HG02759 (cell line): ENCODE data around the gene ARL5A.
A peak's percentile ranks its signal among the peaks of the same experiment; 100 is the strongest.
"Not testable (repeated sequence)": the region's sequence is repeated elsewhere in the genome, so short reads cannot be mapped to it uniquely, and the experiment has no call there.

ENCODE experiments used
- ATAC-seq: cut with Tn5 transposase; IDR thresholded peaks from one replicate; pipeline ENCODE4 v1.9.1; 2021; ENCODE audit warnings: mild to moderate bottlenecking, moderate library complexity; ENCODE audit not compliant: unreplicated experiment

Gene ARL5A

GRCh38 chr2:151828143-151828889 is at the start of gene ARL5A:
ARL5A (minus strand) TSS chr2:151828421; CDS start chr2:151828176, 245 bp downstream.
- ATAC-seq, result peak; percentile 96

- ATAC-seq, result not testable (repeated sequence)
Observed at GRCh38 chr2:151875631-151876030, 47.4 kb upstream of the ARL5A start.

DNA sequence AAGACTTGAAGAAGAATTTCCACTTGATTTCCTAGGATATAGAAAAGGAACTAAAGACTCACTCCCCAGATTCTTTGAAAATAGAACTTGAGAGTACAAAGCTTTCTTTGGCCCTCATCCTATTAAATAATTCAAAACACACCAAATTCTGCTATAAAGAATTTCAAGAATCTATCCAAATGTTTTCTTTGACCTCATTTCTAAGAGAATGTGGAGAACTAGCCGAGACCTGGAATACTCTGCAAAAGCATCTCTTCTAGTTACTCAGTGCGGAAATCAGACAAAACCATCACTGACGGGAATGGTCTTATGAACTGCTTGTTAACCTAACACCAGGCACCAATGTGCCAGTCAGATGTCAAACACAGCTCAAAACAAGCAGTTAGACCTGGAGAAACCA is 44.2 kb upstream of the ARL5A start:
- ATAC-seq, result no peak

GRCh38 chr2:151869291-151869690 is 41.1 kb upstream of the ARL5A start:
- no peak for ATAC-seq

DNA sequence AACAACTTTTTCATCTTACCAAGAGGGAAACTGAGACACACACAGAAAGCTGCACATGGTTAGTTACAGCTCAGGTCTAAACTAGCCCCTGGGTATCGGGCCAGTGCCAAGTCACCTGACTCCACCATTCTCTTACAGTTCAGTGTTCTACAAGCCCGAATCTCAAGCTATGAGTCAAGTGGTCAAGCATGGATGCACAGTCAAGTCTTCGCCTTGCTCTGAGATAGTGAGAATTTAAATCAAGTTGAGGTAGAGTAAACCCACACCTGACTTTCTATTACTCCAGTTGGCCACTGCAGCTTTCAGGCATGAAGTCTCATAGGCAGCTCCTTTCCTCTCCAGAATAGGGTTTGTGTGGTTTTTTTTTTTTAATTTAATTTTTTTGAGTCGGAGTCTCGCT is 34.5 kb upstream of the ARL5A start:
- ATAC-seq, result peak; percentile 99

- ATAC-seq, result no peak
Observed at GRCh38 chr2:151861174-151861573, 33.0 kb upstream of the ARL5A start.

GRCh38 chr2:151860613-151861146 is 32.5 kb upstream of the ARL5A start:
- ATAC-seq, result no peak

DNA sequence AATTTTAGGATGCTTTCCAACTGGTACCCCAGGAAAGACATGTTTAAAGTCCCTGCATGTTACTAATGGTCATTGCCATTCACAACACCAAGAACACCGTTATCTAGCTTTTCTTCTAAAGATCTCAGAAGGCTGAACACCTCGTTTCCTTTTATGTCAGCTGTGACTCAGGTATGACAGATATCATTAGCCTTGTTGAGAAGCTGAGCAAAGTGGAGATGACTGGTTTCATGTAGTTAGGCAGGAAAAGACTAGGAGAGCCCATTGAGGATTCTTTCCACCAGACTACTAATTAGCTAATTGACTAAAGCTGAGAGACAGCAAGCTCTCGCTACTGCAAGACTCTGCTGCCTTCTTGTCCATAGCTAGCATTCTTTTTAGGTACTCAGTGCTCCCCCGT is 32.0 kb upstream of the ARL5A start:
- ATAC-seq, result no peak

DNA sequence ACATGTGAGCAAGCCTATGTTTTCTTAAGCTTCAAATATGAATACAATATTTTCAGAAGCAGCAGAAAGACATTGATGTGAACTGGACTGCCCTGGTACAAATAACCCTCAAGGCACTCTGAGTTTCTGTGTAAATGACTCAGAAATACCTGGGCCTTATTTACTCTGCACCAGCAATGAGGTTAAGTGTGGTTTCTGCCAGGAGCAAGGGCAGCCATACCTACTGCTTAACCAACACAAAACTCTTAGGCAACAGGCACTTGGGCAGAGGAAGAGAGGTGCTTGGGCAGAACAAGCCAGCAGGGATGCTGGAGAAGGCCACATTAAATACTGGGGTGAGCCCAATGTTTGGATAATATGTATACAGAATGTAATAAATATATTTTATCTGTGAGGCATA is 29.4 kb upstream of the ARL5A start:
- ATAC-seq, result no peak

- ATAC-seq, result no peak
Observed at GRCh38 chr2:151855111-151855510, 26.9 kb upstream of the ARL5A start.

DNA sequence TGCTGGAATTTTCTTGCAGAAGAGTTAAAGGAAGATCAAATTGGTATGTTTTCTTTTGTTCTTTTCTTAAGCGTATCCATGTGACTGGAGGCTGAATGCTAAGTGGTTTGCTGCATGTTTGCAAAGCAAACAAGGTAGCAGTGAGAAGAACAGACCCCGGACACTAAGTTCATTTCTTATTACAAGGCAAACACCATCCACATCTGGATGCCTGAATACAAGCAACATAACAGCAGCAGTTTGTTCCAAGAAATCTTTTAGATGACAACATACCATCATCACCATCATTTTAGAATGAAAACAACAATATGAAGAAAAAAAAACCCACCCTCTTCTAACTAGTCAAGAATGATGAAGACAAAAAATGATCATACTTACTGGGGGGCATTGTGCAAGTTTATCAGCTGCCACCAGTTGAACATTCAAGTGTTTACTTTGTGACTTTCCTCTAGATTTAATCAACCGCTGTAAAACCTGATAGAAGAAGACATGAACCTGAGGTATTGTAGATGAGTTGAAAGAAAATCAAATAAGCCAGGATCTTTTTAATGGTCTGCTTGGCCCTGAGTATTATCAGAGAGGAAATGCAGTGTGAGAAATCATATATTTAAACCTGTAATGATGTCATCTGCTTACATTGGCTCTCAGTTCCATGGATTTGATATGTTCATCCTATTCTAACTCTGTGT is 25.0 kb upstream of the ARL5A start:
- ATAC-seq, result no peak

- no peak for ATAC-seq
Observed at GRCh38 chr2:151852260-151853069, 24.2 kb upstream of the ARL5A start.

DNA sequence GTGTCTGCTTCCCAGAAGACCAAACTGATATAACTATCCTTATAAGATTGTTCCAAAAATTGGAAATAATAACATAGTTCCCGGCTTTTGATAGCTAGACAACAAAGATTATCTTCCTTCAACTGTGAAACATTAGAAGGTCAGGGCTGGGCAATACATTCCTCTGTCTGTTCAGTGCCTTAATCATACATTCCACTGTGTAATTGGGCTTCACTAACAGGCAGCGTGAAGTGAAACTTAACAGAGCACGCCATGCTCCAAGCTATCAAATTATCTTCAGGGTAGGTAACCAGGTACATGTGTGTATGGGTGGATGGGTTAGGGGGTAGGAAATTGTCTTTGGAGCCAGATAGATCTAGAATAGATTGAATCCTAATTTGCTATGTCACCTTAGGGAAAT is 23.5 kb upstream of the ARL5A start:
- ATAC-seq, result no peak

- ATAC-seq, result no peak
Observed at GRCh38 chr2:151849413-151850010, 21.3 kb upstream of the ARL5A start.

DNA sequence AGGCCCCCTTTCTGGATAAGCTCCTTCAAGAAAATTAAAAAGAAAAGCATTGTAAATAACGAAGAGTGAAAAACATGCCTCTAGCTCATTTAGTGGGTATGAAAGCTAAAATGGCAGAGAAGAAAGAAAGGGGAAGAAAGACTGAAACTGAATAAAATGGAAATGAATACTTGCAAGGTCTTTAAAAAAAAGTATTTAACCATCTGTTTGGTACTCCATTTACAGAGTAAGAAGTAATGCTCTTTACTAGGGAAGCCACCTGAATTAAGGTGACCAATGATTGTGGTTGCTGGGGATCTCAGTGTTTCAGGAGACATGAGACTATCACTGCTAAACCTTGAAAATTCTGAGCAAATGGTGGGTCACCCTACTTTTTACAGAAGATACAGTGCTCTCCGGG is 17.7 kb upstream of the ARL5A start:
- ATAC-seq, result no peak

DNA sequence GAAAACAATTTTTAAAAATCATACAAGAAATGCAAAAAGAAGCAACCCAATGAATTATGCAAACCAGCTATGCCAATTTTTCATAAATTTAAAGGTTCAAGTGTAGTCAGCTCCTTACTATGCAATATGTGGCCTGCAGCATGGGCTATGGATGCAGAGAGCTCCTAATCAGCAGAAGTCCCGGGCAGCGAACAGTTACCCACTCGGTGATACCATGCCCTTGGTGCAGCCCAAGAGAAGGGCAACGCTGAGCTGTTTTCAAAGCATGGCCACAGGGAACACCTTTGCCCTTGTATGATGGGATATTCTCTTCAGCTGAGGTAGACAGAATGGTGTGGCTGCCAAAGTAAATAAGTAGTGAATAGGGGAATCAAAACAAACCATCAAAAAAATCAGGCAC is 17.3 kb upstream of the ARL5A start:
- ATAC-seq, result no peak

DNA sequence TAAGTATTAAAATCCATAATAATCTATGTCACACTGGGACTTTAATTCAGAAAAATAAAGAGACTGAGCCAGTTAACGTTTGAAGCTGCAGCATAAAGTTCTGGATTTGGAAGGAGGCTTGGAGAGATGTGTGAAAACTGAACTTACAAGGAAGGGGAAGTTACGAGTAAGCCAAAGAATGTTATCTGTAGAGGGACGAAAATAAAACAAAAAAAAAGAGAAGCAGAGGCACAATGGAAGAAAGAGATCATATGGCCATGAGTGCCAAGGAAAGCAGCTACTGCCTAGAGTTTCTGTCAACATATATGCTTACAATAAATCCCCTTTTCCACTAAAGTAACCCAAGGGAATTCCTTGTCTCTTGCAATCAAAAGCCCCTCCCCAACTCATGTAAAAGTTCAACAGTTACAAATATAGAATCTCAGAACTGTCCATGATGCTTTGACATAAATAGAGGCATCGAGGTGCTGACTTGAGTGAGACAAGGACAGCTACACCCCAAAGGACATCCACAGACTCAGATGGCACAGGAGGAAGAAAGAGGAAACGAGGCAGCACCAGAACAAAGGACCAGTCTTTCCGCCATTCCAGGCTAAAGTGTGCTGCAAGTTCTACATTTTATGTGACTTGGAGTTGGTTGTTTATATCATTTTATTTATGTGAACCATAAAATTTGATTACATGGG is 16.1 kb upstream of the ARL5A start:
- ATAC-seq, result no peak

DNA sequence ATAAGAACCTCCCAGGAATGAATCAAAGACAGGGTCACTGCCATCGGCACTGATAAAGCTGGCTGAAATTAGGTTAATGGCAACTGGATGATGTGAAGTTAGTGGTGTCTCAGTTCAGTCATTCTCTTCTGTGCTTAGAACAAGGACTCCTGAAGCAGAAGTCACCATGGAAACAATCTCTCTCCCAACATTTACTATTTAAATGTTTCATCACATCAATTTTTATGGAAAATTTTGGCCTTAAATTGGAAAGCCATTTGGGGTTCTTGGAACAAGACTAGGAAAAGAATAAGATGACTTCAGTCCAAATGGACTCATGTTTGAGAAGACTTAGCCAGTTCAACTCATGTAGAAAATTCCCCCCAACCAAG is 15.5 kb upstream of the ARL5A start:
- no peak for ATAC-seq

DNA sequence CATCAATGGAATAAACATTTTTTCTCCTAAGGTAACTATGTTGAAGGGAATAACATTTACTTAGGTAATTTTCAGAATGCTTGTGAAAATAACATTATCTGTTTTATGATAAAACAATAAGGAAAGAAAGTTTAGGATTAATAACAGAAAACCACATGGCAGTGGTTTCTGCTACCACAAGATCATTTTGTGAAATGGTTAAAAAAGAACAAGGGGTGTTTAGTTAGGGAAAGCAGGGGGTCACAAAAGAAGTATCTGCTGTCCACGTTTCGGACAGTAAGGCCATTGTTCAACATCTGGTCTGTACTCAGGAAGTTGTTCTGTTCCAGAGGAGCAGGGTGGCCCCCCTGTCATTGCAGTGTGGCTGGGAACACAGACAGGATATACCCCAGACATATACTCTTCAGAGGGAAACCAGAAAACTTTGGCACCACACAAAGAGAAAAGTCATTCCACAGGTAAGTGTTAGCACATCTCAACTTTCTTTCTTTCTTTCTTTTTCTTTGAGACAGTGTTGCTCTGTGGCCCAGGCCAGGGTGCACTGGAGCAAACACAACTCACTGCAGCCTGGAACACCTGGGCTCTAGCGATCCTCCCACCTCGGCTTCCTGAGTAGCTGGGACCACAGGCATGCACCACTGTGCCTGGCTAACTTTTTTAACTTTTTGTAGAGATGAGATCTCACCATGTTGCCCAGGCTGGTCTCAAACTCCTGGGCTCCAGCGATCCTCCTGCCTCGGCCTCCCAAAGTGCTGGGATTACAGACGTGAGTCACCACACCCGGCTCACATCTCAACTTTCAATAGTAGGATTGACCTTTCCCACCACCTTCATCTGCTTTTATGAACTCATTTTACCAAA is 14.8 kb upstream of the ARL5A start:
- ATAC-seq, result peak; percentile 38

DNA sequence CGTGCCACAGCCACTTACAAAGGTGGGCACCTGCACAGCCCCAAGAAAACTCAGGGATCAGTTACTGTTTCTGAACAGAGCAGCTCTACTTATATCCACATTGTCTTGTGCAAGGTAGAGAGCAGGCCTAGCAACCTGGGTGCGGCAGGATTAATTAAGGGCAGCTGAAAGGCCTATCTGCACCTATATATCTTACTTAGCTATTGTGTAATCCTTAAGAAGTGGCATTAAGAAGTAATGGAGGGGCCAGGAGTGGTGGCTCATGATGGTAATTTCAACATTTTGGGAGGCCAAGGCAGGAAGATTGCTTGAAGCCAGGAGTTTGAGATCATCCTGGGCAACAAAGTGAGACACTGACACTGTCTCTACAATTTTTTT is 12.8 kb upstream of the ARL5A start:
- ATAC-seq, result no peak
